PC-3 (cell line): ENCODE measurements around the gene COL5A2.

ENCODE experiments used
- CTCF ChIP-seq: fragments of 300-600 bp; sonication (generic); conservative IDR thresholded peaks from 2 replicates; pipeline ENCODE4 v1.5.1; 2017; ENCODE audit warnings: antibody characterized with exemption, low read depth, mild to moderate bottlenecking, low read length
- EZH2 ChIP-seq: fragments of 300-600 bp; sonication (generic); IDR thresholded peaks from one replicate; pipeline ENCODE4 v1.6.1; 2017; ENCODE audit warnings: antibody characterized with exemption, mild to moderate bottlenecking, low read length; ENCODE audit not compliant: unreplicated experiment

GRCh38 chr2:189217051-189217450 is 37.5 kb upstream of the COL5A2 start:
- no peak for TF ChIP-seq CTCF
- TF ChIP-seq EZH2 = no peak
